GM12874 (cell line): ENCODE measurements around the gene LRRC8C.

Source experiments
- TF ChIP-seq, protein P1 (sequence below): IDR thresholded peaks from 2 replicates; pipeline ENCODE4 v1.5.1; 2011; ENCODE audit warnings: low read depth, mild to moderate bottlenecking, control low read depth, low read length, moderate library complexity; ENCODE audit not compliant: insufficient read depth

LRRC8C gene

DNA sequence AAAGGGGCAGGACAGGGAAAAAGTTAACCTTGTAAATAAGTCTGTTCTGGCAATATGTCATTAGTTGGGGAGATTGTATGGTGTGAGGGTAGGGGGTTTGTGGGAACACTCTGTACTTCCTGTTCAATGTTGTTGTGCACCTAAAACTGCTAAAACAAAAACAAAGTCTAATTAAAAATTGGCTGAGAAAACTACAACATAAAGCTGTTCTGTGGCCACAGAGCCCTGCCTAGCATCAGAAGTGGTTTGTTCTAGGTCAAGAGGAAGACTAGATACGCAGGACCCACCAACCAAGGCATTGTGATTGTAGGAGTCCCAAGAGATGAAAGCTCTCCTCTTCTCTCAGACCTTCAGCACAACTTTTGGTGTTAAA is 106.9 kb downstream of the LRRC8C start:
- TF ChIP-seq, protein P1, sequence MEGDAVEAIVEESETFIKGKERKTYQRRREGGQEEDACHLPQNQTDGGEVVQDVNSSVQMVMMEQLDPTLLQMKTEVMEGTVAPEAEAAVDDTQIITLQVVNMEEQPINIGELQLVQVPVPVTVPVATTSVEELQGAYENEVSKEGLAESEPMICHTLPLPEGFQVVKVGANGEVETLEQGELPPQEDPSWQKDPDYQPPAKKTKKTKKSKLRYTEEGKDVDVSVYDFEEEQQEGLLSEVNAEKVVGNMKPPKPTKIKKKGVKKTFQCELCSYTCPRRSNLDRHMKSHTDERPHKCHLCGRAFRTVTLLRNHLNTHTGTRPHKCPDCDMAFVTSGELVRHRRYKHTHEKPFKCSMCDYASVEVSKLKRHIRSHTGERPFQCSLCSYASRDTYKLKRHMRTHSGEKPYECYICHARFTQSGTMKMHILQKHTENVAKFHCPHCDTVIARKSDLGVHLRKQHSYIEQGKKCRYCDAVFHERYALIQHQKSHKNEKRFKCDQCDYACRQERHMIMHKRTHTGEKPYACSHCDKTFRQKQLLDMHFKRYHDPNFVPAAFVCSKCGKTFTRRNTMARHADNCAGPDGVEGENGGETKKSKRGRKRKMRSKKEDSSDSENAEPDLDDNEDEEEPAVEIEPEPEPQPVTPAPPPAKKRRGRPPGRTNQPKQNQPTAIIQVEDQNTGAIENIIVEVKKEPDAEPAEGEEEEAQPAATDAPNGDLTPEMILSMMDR = no peak

DNA sequence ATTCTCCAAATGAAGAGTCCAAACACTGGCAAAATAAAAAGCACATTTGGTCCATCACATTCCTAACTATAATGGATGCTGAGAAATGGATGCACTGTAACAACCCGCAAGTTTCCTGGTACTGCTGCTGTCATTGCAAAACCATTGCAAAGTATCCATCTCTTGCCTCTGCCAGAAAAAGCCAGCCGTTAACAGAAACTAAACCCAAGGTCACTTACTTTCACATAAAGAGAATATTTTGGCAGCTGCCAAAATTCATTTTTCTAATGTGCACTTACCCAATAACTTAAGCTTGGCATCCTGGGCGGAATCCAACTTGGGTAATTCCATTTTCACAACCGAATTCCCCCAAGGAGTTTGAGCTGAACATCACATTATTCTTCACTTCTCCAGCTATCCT is 110.9 kb downstream of the LRRC8C start:
- TF ChIP-seq, protein P1 = no peak

DNA sequence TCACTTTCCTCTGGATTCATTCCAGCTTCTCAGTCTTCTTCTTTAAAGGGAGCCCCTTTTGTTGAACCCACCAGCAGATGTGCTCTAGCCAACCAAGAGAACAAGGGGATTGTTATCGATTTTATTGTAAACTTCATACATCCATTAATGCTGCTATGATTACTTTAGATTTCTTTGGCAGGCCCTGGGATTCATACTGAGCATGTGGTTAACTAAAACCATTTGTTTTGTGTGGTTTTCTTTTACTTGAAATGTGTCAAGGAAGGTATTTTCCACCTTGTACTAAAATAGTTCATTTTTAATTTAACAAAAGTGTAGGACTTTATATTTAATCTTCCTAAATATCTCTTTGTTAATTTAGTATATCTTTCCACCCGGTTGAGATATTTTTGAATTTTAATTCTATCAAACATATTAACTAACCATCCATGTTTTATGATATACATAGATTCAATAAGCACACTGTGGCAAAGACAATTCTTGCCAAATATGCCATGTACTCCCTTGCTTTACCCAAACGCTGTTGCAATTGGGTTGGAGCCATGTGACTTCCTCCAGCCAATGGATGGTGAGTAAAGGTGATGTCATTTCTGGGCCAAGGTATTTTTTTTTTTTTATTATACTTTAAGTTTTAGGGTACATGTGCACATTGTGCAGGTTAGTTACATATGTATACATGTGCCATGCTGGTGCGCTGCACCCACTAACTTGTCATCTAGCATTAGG is 113.7 kb downstream of the LRRC8C start:
- TF ChIP-seq, protein P1 = no peak

DNA sequence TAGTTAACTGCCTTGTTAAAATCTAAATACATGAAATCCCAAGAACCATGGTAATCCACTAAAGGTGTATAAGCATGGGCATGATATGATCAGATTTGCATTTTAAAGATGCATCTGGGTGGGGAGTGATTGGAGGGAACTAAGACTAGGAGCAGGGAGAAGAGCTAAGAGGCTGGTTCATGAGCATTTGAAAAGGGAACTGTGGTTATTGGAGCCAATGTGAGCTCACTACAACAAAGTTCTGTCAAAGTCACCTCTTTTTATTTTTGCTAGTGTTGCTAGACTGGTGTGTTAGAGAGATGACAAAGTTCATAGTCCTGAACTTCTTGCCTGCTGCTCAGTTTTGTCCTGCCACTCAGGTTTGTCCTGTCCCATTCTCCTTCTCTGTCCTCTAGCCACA is 120.8 kb downstream of the LRRC8C start:
- TF ChIP-seq, protein P1 = no peak

DNA sequence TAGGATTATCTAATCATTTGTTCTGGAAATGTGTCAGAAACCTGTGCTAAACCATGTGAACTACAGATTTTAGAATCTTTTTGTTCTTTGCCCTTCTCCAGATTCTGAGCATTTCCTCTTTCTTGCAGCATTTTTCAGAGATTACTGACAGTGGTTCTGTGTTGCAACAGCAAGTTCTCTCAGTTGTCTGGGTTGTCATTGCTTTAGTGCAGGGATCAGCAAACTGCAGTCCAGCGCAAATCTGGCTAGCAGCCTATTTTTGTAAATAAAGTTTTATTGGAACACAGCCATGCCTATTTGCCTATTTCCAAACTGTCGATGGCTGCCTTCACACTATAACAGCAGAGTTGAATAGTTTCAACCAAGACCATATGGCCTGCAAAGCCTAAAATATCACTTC is 121.6 kb downstream of the LRRC8C start:
- TF ChIP-seq, protein P1 = no peak

DNA sequence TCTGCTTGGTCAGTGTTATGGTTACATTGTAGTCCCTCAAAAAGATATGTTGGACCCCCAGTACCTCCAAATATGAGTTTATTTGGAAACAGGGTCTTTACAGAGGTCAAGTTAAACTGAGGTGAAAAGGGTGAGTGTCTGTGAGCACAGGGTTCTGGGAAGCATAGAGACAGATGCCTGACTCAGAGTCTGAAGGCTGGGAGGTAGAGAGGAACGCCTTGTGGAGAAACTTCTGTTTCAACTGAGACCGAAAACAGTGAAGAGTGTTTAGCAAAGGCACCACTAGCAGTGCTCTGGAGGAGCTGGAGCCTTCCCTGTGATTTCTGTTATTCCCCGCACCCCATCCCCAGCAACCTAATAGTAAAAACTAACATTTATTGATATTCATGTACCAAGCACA is 122.7 kb downstream of the LRRC8C start:
- TF ChIP-seq, protein P1 = no peak

DNA sequence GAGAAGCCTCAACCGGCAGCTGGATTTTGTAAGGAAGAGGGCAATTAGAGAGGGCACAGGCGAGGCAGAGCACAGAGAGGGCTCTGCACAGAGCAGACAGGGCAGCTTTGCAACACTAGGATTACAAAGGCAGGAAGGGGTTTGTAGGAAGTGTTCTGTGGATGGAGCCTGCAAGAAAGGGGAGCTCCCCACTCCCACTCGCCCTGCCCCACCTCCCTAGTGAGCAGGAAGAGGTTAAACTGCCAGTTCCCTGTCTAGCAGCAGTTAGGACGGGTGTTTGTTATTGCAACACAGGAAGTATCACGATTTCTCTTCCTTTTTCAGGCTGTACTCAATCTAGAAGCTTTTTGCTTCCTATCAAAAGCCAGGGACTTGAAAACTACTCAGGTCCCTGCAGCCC is 124.6 kb downstream of the LRRC8C start:
- TF ChIP-seq, protein P1 = no peak
